ENCODE measurements around the gene ZFAND2B.
"Not testable (repeated sequence)": the region's sequence is repeated elsewhere in the genome, so short reads cannot be mapped to it uniquely, and the experiment has no call there.

ZFAND2B gene

DNA sequence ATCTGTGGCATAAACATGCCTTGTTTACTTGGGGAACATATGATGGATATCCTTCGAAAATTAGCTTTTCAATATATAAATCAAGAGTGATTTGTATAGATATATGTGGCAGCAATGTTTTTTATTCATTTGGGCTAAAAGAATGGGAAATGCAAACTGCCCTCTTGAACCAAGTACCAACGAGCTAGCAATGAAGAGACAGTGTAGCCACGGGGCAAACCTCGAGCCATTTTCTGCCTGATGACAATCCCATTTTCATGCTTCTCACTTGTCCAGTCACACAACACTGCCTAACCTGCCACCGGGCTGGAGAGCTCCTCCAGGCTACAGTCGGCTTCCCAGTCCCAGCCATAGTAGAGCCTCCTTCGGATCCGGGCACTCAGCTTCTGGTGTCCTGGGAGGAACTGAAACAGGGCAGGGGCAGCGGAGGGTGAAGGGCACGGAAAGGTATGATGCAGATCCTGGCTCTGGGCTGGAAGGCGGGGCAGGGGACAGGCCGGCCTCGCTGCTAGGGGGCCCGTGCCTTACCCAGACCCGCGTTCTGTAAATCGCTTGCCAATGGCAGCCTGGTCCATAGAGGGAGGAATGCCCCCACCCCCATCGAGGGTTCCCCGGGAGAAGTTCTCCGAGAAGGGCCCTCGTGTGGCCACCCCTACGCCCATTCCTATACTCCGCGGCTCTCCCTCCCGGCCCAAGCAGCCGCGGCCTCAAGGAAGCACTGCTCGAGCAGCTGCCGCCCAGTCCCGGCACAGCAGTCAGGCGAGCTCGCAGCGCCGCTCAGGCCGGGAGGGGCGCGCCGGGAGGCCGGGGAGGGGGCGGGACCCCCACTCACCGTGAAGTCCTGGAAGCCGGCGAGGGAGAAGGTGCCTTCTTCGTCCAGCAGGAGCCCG is 30.4 kb upstream of the ZFAND2B start:
- DNase-seq, result peak; percentile 60

DNA sequence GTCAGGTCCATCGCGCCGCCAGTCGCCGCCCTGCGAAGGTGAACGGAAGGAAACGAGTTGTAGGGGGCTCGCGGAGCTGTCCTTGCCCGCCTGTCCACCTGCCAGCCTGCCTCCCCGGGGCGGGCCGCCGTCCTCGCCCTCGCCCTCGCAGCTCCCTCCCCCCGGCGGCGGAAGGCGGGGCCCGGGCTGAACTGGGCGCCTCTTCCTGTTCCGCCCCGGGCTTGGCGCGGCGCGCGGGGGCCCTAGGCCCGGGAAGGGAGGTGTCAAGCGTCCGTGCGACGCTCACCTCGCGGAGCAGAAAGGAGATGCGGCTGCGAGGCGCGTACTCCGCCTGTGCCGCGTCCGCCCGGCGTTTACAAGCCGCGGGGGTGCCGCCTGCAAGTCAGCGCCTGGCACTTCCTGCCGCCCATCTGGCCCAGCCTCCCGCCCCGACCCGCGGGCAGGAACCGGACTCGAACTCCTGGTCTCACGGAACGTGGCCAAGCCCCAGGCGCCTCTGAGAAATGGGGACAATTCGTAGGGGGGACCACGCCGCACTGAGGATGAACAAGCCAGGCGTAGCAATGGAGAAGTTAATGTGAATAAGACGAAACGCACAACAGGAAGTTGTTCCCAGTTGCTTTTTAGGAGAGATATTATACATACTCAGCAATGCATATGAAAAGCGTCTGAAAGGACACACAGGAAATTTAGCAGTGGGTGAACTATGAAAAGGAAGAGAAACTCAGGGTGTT is 29.6 kb upstream of the ZFAND2B start, which contains the start of gene CNPPD1:
Gene CNPPD1, minus strand, starts transcription at position 108 of the 734 bp plus-strand sequence. Its CDS starts 97 bp downstream, at position 11.
- peak; percentile 86 for DNase-seq

DNA sequence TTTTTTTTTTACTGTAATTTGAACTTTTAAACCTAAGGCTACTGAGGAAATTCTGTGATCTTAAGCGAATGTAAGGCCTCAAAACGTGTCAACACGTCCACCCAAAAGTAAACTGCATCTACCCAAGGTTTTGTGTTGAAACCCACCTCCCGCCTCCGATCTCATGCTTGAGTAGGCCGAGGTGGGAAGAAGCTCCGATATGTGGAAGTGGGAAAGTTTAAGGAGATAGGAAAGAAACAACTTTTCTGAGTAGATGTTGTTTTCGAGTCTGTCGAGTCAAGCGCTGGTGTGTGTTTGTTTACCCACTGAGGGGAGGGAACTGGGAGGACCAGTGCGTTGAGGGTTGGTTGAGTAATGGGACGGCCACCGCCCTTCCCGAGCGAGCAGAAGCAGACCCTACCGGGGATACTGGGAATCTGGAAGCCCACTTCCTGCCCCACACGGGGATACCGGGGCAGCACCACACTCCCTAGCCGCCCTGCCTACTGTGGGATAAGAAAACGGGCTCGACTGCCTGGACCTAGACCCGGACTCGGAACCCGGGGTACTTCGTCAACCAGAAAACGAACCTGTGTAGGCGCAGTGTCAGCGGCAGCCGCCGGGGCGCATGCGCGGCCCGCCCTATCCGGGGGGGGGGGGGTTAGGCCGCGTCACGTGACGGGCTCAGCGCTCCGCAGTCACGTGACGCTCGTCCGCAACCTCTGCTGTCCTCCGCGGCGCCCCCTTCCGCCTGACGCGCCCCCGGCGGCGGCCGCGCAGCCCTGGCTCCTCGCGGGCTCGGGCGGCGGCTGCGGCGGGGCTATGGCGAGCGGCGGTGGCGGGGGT is 28.8 kb upstream of the ZFAND2B start, which contains the start of gene RETREG2:
Gene RETREG2, plus strand, starts transcription at position 724 of the 825 bp plus-strand sequence. Its CDS starts 78 bp downstream, at position 802.
- peak; percentile 90 for DNase-seq

DNA sequence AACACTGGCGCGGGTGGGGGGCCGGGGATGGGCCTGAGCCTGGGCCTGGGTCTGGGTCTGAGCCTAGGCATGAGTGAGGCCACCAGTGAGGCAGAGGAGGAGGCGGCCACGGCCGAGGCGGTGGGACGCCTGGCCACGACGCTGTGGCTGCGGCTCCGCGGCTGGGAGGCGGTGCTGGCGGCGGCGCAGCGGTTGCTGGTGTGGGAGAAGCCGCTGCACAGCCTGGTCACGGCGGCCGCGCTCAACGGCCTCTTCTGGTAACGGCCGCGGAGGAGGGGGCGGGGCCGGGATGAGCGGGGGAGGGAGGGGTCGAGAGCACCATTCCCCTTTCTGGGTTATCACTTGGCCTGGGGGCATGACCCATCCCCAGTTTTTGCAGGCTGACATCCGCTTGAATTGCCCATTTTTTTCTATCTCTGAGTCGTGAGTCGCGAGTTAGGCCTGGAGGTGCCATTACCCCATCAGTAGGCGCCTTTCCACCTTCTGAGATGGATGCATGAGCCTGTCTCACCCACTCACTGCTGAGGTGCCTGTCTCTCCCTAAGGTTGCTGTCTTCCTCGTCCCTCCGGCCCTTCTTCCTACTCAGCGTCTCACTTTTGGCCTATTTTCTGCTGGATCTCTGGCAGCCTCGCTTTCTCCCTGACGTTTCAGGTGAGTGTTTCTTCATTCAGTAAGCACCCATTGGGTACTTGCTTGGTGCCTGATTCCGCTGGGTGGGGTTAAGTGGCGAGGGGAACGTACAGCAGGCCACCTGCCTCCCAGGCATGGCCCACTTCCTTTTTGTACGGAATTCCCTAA is 28.0 kb upstream of the ZFAND2B start:
- peak; percentile 40 for DNase-seq

DNA sequence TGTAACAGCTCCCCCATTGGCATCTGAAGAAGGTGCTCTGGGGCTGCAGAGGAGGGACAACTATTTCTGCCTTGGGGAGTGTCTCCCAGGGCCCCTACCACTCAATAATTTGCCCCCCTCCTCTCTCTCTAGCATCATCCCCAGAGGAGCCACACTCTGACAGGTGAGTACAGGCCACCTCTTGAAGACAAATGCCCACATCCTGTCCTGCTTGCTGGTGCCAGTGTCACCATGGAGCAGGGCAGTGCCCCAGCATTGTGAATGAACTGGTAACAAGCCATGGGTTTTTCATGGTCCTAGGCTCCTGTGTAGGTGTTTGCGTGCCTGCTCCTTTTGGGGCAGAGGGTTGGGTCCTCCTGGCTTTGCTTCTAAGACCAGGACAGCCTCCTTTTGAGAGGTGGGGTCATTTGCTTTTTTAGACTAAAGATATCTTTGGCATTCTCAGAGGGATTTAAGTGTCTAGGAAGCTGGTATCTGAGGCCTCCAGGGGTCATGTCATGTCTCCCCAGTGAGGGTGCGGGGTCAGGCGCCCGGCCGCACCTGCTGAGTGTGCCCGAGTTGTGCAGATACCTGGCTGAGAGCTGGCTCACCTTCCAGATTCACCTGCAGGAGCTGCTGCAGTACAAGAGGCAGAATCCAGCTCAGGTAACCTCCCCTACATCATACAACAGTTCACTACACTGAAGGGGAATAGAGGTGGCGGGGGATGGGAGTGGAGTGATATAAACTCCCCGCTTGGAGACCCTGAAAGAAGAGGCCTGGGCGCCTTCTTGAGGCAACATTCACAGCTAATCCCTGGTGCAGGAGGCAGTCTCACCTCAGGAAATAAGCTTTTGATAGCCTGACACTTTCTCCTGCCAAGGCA is 26.7 kb upstream of the ZFAND2B start:
- DNase-seq, result no peak

DNA sequence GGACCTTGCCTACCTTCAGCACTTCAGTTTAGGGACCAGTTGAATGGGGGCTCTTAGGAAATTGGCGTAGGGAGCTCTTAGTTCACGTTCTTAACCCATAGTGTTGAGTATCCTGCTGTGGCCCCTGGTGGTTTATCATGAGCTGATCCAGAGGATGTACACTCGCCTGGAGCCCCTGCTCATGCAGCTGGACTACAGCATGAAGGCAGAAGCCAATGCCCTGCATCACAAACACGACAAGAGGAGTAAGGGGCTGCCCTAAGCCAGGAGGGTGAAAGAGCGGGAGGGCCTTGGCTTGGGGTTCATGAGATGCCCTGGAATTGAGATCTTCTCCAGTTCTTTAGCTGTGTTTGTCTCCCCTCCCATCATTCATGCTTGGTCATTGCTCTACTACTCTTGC is 25.6 kb upstream of the ZFAND2B start:
- DNase-seq, result no peak

DNA sequence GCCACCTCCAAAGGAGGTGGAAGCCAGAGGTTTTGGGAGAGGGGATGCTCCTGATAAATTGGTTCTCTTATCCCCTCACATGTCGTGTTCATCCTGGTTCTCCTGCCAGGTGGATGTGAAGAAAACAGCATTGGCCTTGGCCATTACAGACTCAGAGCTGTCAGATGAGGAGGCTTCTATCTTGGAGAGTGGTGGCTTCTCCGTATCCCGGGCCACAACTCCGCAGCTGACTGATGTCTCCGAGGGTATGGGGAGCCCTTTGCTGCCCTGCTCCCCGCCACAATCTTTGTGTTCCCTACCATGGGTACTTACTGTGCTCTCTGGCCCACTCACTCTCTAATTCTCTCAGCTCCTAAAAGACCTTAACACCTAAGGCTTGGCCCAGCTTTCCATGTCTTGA is 25.1 kb upstream of the ZFAND2B start:
- no peak for DNase-seq

DNA sequence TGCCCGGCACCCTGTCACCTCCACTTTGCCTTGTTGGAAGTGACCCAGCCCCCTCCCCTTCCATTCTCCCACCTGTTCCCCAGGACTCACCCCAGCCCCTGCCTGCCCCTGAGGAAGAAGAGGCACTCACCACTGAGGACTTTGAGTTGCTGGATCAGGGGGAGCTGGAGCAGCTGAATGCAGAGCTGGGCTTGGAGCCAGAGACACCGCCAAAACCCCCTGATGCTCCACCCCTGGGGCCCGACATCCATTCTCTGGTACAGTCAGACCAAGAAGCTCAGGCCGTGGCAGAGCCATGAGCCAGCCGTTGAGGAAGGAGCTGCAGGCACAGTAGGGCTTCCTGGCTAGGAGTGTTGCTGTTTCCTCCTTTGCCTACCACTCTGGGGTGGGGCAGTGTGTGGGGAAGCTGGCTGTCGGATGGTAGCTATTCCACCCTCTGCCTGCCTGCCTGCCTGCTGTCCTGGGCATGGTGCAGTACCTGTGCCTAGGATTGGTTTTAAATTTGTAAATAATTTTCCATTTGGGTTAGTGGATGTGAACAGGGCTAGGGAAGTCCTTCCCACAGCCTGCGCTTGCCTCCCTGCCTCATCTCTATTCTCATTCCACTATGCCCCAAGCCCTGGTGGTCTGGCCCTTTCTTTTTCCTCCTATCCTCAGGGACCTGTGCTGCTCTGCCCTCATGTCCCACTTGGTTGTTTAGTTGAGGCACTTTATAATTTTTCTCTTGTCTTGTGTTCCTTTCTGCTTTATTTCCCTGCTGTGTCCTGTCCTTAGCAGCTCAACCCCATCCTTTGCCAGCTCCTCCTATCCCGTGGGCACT is 24.0 kb upstream of the ZFAND2B start:
- no peak for DNase-seq

DNA sequence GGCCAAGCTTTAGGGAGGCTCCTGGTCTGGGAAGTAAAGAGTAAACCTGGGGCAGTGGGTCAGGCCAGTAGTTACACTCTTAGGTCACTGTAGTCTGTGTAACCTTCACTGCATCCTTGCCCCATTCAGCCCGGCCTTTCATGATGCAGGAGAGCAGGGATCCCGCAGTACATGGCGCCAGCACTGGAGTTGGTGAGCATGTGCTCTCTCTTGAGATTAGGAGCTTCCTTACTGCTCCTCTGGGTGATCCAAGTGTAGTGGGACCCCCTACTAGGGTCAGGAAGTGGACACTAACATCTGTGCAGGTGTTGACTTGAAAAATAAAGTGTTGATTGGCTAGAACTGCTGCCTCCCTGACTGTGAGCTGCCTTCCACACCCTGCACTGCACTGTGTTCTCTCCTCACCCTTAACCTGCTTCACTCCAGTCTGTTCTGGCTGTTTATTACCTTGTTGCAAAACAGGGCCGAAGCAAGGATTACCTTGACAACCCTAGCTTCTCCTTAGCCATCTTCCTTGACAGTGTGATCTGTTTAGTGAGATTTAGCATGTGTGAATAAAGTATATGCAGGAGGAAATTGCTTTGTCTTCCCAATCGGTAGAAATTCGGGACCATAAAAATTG is 23.3 kb upstream of the ZFAND2B start:
- DNase-seq, result no peak

DNA sequence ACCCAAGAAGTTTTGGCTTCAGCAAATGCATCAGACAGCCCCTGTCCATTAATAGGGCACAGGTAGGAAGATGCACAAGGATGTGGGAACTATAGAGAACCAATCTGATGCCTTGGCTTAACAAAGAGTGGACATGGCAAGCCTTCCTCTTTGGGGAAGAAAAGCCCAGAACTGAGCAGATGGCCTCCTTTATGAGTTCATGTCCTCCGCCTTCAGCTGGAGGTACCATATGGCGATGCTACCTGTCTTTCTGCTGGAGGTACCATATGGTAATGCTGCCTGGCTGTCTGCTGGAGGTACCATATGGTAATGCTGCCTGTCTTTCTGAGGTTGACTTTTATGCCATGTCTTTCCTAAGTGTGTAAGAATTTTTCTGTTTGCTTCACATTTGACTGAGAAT is 22.5 kb upstream of the ZFAND2B start:
- DNase-seq, result no peak

DNA sequence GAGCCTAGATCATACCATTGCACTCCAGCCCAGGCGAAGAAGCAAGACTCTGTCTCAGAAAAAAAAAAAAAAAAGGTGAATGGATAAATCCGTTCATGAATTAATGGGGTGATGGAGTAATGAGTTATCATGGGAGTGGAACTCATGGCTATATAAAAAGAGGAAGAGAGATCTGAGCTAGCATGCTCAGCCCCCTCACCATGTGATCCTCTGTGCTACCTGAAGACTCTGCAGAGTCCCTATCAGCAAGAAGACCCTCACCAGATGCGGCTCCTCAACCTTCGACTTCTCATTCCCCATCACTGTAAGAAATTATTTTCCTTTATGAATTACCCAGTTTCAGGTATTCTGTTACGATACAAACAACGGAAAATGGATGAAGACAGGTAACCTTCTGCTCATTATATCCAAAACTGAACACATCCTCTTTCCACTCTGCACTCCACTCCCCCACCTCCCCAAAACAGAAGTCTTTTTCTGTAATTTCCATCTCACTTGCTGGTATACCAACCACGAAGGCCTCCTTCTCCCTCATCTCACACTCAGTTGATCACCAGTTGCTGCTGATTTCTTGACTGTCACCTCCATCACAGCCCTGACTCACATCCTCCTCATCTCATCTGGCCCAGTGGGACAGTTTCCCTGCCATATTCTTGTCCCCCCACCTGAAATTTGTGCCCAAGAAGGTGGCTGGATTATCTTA is 19.7 kb upstream of the ZFAND2B start:
- DNase-seq, result no peak

DNA sequence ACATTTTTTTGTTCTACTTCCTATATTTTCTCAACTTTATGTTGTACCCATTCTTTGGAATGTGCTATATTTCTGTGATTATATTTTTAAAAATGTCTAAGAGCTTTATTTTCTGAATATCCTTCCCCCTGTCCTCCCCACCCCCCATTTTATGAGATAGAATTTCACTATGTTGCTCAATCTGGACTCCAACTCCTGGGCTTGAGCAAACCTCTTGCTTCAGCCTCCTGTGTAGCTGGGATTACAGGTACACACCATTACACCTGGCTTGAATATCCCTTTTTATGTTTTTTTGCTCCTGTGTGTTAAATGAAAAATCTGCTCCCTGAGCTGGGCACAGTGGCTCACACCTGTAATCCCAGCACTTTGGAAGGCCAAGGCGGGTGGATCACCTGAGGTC is 9.2 kb upstream of the ZFAND2B start:
- DNase-seq, result no peak

DNA sequence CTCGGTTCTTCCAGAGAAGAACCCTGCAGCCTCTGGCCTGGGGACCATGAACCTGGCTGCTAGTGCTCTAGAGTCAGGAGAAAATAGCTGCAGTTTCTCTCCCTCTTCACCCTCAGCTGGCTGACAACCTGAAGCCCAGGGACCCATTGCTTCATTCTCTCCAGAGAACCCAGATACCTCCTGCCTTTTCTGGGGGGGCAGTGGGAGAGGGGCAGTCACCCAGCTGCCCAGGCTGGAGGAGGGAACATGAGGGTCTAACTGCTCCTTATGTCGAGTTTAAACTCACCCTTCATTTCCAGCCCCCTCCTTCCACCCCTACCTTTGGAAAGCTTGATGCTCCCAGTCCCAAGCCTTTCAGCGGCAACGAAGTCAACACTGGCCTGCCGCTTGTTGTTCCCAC is 7.6 kb upstream of the ZFAND2B start:
- DNase-seq, result no peak

DNA sequence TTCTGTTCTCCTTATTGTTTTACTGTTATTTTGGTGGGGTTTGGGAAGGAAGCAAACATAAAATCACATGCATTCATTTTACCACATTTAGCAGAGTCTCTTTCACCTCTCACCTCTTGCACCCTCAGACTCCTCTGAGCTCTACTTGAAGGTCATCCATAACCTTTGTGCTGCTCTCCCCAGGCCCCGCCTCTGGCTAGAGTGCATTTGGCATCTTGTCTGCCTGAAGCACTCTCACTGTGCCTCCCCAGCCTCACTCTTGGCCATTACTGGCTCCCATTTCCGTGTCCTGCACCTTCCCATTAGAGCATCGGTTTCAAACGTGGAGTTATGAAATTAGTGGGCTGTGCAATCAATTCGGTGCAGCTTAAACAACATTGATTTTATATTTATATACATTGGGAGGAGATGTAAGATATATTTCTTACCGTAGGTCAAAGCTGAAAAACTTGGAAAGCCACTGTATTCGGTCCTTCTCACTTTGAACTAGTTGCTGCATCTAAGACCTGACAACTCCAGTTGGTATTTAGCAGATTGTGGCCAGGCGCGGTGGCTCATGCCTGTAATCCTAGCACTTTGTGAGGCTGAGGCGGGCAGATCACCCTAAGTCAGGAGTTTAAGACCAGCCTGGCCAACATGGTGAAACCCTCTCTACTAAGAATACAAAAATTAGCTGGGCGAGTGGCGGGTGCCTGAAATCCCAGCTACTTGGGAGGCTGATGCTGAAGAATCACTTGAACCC is 6.9 kb upstream of the ZFAND2B start:
- no peak for DNase-seq

DNA sequence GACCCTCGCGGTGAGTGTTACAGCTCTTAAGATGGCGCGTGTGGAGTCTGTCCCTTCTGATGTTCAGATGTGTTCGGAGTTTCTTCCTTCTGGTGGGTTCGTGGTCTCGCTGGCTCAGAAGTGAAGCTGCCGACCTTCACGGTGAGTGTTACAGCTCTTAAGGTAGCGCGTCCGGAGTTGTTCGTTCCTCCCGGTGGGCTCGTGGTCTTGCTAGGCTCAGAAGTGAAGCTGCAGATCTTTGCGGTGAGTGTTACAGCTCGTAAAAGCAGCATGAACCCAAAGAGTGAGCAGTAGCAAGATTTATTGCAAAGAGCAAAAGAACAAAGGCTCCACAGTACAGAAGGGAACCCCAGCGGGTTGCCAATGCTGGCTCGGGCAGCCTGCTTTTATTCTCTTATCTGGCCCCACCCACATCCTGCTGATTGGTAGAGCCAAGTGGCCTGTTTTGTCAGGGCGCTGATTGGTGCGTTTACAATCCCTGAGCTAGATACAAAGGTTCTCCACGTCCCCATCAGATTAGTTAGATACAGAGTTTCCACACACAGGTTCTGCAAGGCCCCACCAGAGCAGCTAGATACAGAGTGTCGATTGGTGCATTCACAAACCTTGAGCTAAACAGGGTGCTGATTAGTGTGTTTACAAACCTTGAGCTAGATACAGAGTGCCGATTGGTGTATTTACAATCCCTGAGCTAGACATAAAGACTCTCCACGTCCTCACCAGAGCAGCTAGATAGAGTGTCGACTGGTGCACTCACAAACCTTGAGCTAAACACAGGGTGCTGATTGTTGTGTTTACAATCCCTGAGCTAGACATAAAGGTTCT is 5.9 kb upstream of the ZFAND2B start:
- DNase-seq, result not testable (repeated sequence)

DNA sequence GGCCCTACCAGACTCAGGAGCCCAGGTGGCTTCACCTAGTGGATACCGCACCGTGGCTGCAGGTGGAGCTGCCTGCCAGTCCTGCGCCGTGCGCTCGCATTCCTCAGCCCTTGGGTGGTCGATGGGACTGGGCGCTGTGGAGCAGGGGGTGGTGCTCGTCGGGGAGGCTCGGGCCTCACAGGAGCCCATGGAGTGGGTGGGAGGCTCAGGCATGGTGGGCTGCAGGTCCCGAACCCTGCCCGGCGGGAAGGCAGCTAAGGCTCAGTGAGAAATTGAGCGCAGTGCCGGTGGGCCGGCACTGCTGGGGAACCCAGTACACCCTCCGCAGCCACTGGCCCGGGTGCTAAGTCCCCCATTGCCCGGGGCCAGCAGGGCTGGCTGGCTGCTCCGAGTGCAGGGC is 5.3 kb upstream of the ZFAND2B start:
- not testable (repeated sequence) for DNase-seq

DNA sequence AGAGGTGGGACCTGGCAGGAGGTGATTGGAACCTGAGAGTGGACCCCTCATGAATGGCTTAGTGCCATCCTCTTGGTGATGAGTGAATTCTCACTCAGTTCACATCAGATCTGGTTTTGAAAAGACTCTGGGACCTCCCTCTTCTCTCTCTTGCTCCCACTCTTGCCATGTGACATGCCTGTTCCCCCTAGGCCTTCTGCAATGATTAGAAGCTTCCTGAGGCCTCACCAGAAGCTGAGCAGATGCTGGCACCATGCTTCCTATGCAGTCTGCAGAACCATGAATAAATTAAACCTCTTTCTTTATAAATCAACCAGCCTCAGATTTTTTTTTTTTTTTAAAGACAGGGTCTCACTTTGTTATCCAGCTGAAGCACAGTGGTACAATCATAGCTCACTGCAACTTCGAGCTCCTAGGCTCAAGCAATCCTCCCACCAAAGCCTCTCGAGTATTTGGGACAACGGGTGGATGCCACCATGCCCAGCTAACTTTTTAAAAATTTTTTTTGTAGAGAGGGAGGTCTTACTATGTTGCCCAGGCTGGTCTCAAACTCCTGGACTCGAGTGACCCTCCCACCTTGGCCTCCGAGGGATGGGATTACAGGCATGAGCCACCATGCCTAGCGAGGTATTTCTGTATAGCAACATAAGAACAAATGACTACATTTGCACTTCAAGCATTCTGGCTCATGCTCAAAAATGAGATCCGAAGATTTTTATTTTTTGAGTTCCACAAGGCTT is 2.0 kb upstream of the ZFAND2B start:
- no peak for DNase-seq

All from RPMI8226 (cell line).